Measurements from ENCODE around the gene DPP7.
"Not testable (repeated sequence)": the region's sequence is repeated elsewhere in the genome, so short reads cannot be mapped to it uniquely, and the experiment has no call there.

DPP7 gene

DNA sequence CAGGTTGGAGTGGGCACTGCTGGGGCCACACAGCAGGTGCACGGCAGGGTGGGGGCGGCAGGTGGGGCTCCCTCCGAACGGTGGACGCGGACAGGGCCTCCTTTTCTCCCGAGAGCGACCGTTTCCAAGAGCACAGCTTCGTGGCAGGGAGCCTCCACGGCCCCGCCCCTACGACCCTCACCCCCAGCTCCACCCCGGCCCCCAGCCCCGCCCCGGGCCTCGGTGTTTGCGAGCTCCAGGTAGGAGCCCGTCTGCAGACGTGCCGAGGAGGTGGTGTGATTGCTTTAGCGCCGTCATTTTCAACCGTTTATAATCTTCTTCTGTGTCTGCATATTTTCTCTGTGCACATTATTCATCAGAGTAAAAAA is 33.2 kb upstream of the DPP7 start:
- DNase-seq (ENCODE audit: low read depth in 2 of 2): no peak

DNA sequence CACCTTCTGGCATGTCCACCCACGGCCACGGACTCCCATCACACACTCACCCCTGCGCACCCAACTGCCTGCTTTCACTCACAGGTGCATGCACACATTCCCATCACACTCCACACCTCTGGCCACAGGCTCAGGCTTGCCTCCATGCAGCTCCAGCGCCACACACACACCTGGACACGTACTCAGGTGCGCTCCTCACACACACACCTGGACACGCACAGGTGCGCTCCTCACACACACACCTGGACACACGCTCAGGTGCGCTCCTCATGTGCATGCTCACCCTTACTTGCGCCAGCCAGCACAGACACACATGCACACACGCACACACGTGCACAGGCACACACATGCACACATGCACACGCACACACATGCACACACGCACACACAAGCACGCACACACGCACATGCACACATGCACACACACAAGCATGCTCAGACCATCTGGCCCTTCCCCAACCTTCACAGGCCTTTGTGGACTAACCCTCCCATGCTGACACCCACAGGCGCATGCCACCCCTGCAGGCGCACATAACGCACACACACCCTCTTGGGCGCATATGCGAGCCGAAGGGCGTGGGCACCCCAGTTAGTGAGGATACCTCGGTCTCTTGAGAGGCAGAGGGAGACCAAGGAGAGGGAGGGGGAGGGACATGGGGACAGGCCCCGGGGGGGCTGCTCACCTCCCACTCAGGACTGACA is 32.7 kb upstream of the DPP7 start:
- DNase-seq (ENCODE audit: low read depth in 2 of 2): no peak

DNA sequence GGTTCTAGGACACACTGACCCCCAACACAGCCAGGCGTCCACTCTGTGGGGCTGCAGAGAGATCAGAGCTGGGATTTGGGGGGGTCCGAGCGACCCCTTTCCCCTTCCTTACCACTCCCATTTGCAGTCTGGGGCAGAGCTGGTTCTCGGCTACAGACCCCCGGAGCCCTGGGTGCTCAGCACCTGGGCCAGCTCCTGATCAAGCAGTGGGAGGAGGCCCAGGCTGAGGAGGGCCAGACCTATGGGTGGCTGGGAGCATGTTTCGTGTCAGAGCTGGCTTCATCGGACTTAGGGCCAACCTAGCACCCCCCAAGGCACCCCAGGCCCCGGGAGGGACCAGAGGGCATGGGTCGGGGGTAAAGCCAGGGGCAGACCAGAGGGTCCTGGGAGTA is 32.0 kb upstream of the DPP7 start:
- no peak for DNase-seq (ENCODE audit: low read depth in 2 of 2)

DNA sequence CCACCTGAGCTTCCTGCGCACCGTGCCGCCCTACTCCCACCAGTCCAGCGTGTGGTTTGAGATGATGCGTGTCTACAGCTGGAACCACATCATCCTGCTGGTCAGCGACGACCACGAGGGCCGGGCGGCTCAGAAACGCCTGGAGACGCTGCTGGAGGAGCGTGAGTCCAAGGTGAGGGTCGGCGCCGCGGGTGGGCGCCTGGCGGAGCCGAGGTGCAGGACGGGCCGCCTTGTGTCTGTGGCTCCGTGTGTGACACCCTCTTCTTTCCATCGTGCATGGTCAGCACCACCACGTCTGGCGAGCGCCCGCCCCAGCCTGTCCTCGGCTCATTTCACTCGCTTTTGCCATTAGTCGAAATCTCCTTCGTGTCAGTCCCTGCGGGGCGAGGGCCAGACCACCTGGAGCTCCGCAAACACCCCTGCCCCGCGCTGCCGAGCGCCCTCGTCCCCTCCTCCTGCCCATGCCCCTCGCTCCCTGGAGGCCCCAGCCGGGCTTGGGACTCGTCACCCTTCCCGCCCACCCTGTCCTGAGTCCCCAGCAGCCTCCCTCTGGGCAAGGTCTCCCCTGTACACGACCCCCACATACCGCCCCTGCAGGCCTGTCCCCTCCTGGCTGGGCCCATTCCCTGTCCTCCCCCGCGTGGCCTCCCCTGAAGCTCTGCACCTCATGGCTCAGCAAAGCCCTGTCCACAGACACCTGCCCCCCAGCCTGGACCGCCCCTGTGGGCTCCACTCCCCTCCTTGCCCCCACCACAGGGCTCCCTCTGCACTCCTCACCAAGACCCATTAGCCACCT is 31.4 kb upstream of the DPP7 start:
- no peak for DNase-seq (ENCODE audit: low read depth in 2 of 2)

DNA sequence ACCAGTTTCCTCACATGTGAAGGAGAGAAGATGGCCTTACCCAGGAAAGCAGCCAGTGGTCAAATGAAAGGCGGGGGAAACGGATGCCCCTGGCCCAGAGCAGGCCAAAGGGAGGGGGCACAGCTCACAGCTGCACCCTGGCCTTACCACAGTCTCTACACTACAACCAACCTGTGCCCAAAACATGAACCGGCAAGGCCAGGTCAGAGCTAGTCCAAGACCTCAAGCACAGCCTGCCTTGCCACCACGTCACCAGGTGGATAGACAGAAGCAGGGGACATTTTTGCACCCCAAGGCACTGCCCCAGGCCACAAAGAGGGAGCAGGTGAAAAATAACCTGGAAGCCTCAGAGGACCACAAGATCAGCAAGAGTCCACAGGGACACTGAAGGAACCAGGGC is 28.9 kb upstream of the DPP7 start:
- DNase-seq (ENCODE audit: low read depth in 2 of 2): no peak

DNA sequence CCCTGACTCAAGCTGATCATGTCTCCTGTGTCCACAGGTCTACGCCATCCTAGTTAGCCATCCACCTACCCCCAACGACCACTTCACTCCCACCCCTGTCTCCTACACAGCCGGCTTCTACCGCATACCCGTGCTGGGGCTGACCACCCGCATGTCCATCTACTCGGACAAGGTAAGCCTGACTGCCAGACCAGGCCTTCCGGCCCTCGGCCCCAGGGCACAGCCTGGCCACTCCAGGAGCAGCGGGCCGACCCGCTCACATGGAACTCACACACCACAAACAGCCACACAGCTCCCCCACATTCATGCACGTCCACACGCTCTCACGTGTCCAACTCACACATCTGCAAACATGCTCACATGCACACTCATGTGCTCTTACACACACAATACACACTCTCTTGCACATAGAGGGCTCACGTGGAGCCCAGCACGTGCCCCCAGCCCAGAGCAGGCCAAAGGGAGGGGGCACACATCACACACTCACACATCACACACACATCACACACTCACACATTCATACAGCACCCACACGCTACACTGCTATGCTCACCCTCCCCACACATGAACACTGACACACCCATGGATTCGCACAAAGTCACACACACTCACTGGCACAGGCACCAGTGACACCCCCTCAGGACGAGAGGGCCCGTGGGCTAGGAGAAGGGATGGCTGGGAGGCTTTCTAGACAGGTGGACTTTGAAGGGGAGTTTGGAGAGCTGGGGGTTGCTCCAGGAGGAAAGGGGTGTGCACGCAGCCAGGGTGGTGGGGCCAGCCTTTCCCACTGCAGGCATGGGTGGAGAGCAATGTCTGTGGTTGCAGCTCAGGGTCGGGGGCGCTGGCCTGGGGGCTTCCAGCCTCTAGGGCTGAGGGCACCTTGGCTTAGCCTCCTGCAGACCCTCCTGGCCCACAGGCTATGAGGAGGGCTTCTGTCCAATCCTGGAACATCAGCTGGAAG is 27.7 kb upstream of the DPP7 start:
- no peak for DNase-seq (ENCODE audit: low read depth in 2 of 2)

DNA sequence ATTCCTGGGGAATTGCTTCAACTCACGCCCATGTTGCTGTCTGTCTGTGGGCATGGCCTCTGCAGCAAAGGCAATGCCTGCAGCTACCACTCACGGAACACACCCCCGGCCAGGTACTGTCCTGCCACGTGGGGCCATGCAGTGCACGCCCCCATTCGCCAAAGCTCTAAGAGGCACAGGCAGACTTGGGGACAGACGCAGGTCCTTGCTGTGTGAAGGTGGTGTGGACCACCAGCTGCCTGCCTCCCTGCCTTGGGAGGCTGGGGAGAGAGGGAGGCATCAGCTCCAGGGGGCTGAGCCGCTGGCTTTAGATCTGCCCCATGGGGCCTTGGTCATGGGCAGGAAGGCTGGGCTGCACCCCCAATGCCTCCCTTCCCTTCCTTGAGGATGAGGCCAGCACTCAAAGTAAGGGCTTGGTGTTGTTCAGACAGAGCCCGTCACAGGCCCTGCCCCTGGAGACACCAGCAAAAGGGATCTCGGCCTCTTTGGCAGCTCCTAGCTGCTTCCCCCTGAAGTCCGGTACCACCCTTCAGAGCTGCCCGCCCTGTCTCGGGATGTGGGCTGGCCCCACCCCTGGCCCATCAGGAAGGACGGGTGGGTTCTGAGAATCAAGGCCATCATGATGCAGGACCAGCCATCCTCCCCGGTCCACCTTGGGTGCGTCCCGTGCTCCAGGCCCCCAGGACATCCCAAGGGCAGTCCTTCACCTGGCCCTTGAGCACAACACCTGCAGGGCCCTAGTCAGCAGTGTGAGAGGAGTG is 26.7 kb upstream of the DPP7 start:
- DNase-seq (ENCODE audit: low read depth in 2 of 2): no peak

DNA sequence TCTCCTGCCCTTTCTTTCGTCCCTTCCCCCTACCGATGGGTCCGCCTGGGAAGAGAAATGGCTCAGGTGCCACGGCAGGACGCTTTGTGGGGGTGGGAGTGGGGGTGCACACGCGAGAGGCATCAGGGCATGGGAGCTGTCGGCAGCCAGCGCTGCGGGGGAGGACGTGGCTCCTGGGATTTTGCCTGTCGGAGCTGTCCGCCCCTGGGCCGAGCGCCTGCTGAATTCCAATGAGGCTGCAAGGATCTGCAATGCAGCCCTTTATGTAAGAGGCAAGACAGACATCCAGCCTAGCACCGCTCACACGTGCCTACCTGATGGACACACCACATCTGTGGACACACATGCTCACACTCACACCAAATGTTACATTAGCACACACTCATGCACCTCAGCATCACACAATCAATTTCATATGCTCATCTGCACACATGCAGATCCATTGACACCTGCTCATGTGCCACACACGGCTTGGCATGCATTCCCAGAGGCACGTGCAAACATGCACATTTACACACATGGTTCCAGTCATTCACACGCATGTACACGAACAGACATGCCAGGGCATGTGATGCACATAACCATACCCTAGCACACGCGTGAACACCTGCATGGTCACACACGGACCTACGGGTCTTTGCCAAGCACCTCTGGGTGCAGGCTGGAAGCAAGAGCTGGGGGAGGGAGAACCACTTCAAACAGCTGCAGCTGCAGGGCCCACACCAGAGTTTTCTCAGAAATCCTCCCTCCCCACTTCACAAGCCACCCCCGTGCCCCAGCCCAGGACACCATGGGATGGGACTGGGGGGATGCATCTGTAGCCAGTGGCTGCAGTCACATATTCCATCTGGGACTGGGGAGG is 25.8 kb upstream of the DPP7 start:
- no peak for DNase-seq (ENCODE audit: low read depth in 2 of 2)

DNA sequence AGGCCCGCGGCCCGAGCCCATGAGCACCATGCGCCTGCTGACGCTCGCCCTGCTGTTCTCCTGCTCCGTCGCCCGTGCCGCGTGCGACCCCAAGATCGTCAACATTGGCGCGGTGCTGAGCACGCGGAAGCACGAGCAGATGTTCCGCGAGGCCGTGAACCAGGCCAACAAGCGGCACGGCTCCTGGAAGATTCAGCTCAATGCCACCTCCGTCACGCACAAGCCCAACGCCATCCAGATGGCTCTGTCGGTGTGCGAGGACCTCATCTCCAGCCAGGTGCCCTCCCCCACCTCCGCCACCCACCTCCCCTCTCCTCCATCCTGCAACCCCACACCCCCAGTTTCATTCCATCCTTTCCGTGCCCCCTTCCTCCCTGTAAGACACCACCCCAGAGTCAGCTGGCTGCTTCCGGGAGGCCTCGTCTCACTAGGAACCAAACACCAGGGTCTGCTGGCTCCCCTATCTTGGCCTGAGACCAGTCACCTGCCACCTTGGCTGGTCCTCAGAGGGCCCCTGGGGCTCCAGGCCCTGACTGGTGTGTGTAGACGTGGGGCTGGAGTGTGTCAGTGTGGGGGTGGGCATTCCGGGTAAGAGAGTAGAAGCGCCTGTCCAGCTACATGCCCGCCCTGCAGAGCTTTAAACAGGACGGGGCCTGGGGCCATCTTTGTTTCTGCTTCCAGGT is 25.1 kb upstream of the DPP7 start:
- no peak for DNase-seq (ENCODE audit: low read depth in 2 of 2)

DNA sequence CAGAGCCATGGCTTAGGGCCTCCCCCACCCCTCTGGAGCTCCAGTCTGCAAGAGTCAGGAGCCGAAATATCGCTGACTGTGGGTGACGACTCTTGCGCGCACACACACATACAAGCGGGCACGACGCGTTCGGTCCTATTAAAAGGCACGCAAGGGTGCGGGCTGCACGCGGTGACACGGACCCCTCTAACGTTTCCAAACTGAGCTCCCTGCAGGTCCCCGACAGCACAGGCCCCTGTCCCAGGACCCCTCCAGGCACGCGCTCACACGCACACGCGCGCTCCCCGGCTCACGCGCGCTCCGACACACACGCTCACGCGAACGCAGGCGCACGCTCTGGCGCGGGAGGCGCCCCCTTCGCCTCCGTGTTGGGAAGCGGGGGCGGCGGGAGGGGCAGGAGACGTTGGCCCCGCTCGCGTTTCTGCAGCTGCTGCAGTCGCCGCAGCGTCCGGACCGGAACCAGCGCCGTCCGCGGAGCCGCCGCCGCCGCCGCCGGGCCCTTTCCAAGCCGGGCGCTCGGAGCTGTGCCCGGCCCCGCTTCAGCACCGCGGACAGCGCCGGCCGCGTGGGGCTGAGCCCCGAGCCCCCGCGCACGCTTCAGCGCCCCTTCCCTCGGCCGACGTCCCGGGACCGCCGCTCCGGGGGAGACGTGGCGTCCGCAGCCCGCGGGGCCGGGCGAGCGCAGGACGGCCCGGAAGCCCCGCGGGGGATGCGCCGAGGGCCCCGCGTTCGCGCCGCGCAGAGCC is 24.4 kb upstream of the DPP7 start, which contains the start of gene GRIN1:
TSS of gene GRIN1 (plus strand) at position 433 of the 746 bp plus-strand sequence. CDS start 333 bp downstream, outside the sequence.
- DNase-seq (ENCODE audit: low read depth in 2 of 2): no peak

DNA sequence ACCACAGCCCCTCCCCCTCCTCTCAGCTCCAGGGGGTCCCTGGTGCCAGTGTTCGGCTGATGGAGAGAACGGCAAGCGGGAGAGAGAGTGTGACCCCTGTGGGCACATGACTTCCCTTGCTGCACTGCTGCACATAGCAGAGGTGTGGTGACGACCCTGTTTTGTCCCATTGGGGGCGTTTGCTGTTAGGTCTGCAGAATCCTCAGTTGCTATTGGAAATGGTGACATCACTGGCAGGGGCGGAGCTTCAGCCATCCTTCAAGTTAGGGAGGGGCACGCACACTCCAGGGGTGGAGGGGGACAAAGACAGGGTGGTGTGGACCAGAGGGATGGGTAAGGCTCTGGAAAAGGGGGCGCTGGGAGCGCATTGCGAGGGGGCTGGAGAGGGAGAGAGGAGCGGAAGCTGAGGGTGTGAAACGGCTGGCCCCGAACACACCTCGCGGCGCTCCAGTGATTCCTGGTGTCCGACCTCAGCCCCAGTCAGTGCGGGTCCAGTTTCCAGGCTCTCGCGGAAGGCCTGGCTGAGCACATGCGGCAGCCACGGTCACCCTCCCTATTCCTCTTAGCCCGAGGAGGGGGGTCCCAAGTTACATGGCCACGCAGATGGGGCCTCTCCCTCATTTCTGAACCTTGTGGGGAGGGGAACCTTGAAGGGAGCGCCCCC is 23.7 kb upstream of the DPP7 start:
- DNase-seq (ENCODE audit: low read depth in 2 of 2): no peak

DNA sequence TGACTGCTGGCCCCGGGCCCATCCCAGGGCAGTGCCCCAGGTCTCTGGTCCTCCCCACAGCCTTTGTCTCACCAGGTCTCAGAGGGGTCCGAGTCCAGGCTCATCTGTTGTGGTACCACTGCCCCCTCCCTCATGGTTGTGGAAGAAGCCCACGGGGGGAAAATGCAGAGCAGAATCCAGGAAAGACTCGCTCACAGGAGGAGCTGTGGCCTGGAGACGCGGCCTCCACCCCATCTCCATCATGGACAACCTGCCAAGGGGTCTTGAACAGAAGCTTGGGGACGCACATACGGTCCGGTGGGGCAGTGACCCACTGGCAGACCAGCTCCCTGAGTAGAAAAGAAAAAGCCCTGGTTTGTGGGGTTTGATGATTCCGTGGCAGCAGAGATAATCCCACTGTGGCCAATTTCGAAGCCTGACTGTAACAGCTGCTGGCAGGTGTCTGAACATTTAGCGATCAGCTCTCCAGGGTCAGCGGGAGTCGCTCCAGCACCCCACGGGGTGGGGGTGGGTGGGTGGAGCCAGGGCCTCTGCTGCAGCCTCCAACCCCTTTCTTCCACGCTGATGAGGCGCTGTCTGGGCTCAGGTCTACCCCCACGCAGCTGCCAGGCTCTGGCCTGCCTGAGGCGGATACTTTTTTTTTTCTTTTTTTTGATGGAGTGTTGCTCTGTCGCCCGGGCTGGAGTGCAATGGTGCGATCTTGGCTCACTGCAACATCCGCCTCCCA is 22.5 kb upstream of the DPP7 start:
- DNase-seq (ENCODE audit: low read depth in 2 of 2): no peak

DNA sequence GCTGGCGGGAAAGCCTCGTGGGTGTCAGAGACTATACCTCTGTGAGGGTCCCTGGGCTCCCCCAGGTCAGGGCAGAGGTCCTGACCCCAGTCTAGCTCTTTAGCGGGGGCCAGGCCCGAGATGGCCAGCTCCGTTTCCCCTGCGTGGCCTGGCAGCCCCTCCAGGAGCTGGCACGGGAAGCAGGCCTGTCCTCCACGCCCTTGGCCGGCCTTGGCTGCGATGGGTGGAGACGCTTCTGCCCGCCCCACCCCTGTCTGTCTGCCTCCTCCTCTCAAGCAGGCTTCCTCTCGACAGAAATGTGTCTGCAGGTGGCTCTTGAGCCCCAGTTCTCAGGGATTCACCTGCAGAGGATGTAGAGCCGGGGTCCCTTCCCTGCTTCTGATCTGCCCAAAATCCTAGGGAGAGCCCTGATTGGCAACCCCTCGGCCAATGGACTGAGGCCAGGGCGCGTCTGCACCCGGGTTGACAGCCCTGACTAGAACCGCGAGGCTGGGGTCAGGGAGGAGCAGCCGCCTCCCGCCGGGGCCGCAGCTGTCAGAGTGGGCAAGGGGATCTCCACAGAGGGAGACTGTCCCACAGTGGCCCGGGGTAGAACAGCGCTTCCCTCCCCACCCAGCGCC is 21.8 kb upstream of the DPP7 start:
- DNase-seq (ENCODE audit: low read depth in 2 of 2): no peak

DNA sequence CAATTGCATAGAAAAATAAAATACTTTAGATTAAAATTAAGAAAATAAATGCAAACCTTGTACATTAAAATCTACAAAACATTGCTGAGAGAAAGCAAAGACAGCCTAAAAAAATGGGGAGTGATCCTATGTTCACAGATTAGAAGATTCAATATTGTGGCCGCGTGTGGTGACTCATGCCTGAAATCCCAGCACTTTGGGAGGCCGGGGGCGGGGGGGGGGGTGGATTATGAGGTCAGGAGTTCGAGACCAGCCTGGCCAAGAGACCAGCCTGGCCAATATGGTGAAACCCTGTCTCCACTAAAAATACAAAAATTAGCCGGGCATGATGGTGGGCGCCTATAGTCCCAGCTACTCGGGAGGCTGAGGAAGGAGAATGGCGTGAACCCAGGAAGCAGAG is 20.6 kb upstream of the DPP7 start:
- not testable (repeated sequence) for DNase-seq (ENCODE audit: low read depth in 2 of 2)

DNA sequence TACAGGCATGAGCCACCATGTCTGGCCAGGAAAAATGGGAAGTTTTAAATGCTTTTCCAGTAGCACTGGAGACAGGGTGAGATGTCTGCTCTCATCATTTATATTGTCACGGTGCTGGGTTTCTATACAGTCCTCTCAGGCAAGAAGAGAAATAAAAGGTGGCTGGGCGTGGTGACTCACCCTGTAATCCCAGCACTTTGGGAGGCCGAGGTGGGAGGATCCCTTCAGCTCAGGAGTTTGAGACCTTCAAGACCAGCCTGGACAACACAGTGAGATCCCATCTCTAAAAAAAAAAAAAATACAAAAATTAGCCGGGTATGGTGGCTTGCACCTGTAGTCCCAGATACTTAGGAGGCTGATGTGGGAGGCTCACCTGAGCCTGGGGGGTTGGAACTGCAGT is 19.7 kb upstream of the DPP7 start:
- no peak for DNase-seq (ENCODE audit: low read depth in 2 of 2)

DNA sequence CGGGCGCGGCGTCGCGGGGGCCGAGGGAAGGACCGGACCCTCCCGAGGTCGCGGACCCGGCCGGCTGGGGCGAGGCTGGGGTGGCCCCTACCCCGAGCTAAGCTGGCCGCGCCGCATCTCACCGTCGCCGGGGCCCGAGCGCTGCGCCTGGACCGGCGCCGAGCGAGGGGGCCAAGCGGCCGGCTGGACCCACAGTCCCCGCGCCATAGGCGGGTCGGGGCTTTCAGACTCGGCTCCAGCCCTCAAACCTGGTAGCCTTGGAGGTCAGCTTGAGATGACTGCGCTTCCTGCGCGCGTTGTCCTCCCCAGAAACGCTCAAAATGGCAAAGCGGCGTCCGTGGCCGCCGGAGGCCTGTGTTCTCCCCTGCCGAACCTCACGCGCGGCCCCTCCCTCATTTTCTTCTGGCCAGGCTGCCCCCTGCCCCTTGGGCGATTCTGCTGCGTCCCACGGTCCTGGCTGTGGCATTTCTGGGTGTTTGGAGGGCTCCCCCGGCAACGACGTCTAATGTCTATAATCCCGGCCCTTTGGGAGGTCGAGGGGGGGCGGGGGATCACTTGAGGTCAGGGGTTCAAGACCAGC is 15.7 kb upstream of the DPP7 start:
- no peak for DNase-seq (ENCODE audit: low read depth in 2 of 2)

Data from stimulated activated CD8-positive, alpha-beta memory T cell treated with anti-CD3 and anti-CD28 coated beads, Interleukin-15, amount 100 ng/mL, for 4 hours (primary cell).